Kidney epithelial cell (primary cell): ENCODE data around the gene CIB2. TPM values are rescaled to one million over a fixed set of nuclear protein-coding genes. Genes with fewer than 3 reads are reported as not detected.

Experiments used
- DNase-seq: peaks from one replicate; pipeline ENCODE4 v3.0.0-alpha.2; 2010; ENCODE audit warnings: low read depth
- H3K27me3 ChIP-seq: 2 replicates; pipeline ENCODE4 v1.6.0; 2011; ENCODE audit warnings: low read length; ENCODE audit not compliant: control insufficient read depth, insufficient read depth
- H3K36me3 ChIP-seq: 2 replicates; pipeline ENCODE4 v1.5.1; 2011; ENCODE audit warnings: low read length; ENCODE audit not compliant: control insufficient read depth, insufficient read depth
- H3K4me3 ChIP-seq: 2 replicates; pipeline ENCODE4 v1.5.1; 2011; ENCODE audit warnings: low read depth, mild to moderate bottlenecking, control low read depth, low read length
- CTCF ChIP-seq: IDR thresholded peaks from 2 replicates; pipeline ENCODE4 v1.5.1; 2011; ENCODE audit warnings: mild to moderate bottlenecking, moderate library complexity, low read length, control low read depth, inconsistent platforms; ENCODE audit not compliant: insufficient read depth, poor library complexity, severe bottlenecking
- total RNA-seq: library from RNA; depleted of rRNA; stranded (reverse); fragments of >200 nt; gene quantifications from 2 replicates; pipeline ENCODE4 v1.2.3, GENCODE V29; 2015

Gene CIB2
- total RNA-seq, 1 donor from 2014 or later = 16.3 TPM

DNA sequence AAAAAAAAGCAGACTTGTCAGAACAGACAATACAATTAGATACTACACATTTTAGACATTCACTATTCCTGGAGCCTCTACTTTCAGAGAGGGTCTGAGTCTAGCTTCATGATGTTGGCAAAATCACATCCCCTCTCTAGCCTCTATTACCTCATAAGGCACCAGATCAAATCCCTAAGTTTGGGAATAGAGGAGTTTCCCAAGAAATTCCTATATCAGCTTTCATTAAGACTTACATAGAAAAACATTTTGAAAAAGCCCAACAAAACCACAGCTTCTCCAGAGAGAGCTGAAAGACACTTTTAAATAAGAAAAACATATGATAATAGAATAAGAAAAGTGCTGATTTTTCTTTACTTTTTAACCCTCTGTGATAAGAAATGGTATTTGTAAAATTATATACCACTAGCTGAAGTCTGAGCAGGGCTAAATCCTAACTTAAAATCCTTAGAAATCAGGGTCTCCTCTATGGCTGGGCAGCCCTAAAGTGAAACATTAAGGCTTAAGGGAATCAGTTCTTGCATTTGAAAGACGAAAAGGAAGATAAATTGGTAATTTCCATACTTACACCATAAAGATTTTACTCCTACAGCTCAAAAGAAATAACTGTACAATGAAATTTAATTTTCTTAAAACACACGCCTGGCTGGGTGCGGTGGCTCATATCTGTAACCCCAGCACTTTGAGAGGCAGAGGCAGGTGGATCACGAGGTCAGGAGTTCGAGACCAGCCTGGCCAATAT lies 58.0 kb downstream of the CIB2 start:
- DNase-seq = no peak
- Histone ChIP-seq H3K4me3 (no peak overlapping the region), H3K36me3 (no peaks in the 10 kb centered on the region), H3K27me3 (no peaks in the 10 kb centered on the region)
- TF ChIP-seq CTCF = no peak

DNA sequence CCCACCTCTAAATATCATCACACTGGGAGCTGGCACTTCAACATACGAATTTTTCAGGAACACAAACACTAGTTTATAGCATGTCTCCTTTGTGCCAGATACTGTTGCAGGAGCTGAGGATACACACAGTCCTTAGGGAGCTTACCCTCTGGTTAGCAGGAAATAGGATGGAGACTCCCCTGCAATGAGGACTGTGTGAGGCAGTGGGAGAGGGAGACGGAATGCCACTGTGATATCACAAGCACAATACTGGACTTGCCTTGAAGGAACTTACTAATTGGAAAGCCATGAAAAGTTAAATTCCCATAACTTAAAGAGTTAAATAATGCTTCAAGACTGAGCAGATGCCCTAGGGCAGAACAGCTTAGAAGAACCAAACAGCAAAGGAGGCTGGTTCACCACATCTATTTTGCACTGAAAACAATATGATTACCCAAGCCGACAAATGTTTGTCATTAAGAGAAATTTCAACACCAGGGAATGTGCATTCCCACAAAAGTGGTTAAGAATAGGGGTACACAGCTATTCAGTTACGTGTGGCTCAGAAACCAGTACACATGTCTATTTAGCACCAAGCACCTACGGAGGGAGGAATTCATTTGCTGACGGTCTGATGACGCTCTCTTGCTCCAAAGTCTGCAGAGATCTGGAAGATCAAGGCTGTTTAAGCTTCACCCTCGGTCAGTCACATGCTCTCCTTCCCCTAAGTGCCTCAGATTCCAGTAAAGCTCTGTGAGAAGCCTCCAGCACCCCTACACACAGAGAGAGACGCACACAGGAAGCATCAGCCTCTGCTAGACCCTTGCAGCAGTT lies 59.0 kb downstream of the CIB2 start:
- Histone ChIP-seq H3K4me3 (no peak overlapping the region), H3K27me3 (no peaks in the 10 kb centered on the region), H3K36me3 (no peaks in the 10 kb centered on the region)
- TF ChIP-seq CTCF = no peak
- DNase-seq = no peak

DNA sequence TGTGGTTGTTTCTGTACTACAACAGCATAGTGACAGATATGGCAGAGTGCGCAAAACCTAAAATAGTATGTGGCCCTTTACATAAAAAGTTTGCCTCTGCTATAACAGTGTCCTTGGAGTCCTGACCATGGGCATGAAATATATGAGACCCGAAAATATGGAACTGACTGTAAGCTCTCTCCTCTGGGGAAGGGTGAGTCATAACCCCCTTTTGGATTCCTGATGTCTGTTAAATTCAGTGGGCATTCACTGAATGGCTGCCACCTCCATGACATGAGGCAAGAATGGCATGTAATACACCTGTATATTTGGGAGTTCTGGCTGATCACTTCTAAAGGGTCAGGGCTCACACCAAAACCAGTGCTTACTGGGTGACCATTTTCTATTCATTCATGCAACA lies 59.9 kb downstream of the CIB2 start:
- Histone ChIP-seq H3K36me3 (no peaks in the 10 kb centered on the region), H3K4me3 (no peak overlapping the region), H3K27me3 (no peaks in the 10 kb centered on the region)
- no peak for TF ChIP-seq CTCF
- no peak for DNase-seq

- DNase-seq = no peak
- no peak for TF ChIP-seq CTCF
- no peak overlapping the region for H3K4me3 ChIP-seq
- H3K36me3 ChIP-seq = no peaks in the 10 kb centered on the region
- no peaks in the 10 kb centered on the region for H3K27me3 ChIP-seq
These were observed 61.1 kb downstream of the CIB2 start for GRCh38 chr15:78070049-78070700.

DNA sequence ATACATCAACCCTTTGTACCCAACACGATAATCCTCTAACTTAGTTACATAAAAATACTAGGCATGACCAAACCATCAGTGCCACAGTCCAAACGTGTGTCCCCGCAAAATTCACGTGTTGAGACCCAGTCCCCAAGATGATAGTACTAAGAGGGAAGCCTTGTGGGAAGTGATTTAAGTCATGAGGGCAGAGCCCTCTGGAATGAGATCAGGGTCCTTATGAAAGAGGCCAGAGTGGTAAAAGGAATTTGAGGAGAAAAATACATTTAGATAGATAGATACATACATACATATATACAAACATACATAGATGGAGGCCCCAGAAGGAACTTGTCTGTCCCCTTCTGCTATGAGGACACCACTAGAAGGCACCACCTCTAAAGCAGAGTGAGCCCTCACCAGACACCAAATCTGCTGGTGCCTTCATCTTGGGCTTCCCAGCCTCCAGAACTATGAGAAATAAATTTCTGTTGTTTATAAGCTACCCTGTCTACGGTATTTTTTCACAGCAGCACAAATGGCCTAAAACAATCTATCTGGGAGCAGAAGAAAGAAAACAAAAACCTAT lies 61.7 kb downstream of the CIB2 start:
- H3K4me3 ChIP-seq = no peak overlapping the region
- no peaks in the 10 kb centered on the region for H3K27me3 ChIP-seq
- H3K36me3 ChIP-seq = no peaks in the 10 kb centered on the region
- no peak for DNase-seq
- no peak for TF ChIP-seq CTCF
